GM18870 (cell line): ENCODE measurements around the gene NRXN2.
"Not testable (repeated sequence)": the region's sequence is repeated elsewhere in the genome, so short reads cannot be mapped to it uniquely, and the experiment has no call there.

Experiments
- ATAC-seq: cut with Tn5 transposase; IDR thresholded peaks from one replicate; pipeline ENCODE4 v1.9.1; 2021; ENCODE audit warnings: moderate library complexity; ENCODE audit not compliant: unreplicated experiment

NRXN2 gene

DNA sequence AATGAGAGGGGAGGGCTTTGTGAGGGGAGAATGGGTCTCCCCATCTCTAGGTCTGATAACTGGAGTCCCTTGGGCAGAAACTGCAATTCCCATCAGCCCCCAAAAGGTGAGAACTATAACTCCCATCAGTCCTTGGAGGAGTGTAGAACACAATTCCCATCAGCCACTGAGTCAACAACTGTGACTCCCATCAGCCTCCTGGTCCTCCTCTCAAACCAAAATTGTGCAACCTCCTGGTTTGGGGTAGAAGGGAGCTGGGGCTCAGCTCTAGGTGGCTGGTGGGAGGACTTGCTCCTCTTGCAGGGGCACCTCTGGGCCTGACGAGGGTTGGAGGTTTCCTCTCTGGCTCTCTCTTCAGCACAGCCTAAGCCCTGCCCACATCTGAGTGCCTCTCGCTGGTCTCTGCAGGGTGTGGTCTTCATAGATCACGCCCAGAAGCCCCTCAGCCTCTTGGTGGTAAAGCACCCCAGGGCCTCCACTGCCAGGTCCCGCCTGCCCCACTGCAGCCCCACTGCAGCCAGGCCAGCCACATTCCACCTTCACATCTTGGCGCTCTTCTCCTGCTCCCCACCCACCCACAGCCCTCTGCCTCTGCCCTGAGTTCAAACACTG is 113.5 kb downstream of the NRXN2 start:
- ATAC-seq: no peak

DNA sequence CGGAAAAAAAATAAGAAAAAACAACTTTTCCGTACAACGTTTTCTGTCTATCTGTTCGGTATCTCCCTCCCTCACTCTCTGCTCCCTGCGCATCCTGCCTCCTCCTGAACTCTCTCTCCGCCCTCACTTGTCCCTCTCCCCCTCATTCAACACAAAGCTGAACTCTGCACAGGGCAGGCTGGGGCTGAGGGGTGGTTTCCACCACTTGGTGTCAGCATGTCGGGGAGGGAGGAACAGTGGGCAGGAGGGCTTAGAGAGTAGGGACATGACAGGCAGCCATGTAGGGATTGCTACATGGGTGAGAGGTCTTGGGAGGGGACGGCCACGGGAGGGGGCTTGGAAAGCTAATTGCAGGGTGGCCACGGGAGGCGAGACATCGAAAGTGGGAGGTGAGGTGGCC is 114.4 kb downstream of the NRXN2 start:
- ATAC-seq: no peak

DNA sequence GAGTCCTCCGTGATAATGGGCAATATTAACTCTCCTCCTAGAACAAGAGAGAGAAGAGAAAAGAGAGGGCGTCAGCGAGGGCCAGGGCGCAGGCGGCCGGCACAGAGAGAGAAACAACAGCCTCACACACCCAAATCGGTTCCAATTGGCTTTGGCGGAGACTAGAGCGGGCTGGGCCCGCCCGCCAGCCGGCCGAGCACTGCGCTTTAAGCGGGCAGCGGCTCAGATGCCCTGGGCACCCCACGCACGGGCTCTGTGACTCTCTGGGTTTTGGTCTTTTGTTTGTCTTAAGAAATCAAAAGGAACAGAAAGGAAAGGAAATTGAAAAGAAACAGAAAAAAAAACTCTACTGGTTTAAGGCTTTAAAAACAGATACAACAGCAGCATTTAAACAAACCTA is 115.0 kb downstream of the NRXN2 start:
- ATAC-seq: no peak

DNA sequence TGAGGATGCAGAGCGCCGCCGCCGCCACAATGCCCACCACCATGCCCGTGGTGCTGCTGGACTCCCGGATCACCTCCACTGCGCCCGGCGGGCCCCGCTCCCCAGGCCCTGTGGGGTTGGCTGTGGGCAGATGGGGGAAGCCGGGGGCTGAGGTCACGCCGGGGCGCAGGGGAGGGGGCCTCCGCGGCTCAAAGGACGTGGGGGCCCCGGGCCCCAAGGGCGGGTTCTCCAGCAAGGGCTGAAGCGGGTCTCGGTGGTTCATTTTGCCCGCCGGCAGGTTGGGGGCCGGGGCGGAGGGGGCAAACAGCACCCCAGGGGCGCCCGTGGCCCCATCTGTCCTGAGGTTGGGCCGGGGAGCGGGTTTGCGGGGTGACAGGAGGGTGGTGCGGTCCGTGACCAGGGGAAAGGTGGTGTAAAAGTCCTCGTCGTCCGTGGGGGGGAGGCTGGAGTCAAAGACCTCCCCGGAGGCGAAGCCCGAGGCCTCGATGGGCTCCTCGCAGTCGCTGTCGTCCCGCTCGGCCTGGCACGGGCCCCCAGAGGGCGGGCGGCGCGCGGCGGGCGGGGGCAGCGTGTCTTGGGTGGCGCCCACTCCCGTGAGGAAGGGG is 115.5 kb downstream of the NRXN2 start:
- no peak for ATAC-seq

DNA sequence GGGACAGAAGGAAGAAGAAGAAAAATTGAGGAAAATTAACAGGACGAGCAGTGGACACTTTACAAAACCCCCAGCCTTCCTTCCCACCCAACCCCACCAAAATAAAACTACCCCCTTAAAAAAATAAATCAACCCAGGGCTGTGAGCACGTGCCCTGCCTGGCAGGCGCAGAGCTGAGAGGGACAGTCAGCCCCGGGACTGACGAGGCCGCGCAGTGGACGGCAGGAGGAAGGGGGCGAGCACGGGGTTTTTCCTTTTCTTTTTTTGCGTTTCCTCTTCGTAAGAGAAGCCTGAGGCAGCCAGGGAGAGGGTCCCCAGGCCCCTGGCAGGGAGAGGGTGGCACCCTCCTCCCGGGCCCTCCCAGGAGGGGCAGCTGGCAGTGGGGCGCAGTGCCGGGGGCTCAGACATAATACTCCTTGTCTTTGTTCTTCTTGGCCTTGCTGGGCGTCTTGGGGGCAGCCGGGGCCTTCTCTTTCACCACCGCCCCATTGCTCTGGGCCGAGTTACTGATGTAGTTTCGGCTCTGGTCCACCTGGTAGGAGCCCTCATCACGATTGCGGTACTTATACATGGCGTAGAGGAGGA is 116.1 kb downstream of the NRXN2 start:
- no peak for ATAC-seq

DNA sequence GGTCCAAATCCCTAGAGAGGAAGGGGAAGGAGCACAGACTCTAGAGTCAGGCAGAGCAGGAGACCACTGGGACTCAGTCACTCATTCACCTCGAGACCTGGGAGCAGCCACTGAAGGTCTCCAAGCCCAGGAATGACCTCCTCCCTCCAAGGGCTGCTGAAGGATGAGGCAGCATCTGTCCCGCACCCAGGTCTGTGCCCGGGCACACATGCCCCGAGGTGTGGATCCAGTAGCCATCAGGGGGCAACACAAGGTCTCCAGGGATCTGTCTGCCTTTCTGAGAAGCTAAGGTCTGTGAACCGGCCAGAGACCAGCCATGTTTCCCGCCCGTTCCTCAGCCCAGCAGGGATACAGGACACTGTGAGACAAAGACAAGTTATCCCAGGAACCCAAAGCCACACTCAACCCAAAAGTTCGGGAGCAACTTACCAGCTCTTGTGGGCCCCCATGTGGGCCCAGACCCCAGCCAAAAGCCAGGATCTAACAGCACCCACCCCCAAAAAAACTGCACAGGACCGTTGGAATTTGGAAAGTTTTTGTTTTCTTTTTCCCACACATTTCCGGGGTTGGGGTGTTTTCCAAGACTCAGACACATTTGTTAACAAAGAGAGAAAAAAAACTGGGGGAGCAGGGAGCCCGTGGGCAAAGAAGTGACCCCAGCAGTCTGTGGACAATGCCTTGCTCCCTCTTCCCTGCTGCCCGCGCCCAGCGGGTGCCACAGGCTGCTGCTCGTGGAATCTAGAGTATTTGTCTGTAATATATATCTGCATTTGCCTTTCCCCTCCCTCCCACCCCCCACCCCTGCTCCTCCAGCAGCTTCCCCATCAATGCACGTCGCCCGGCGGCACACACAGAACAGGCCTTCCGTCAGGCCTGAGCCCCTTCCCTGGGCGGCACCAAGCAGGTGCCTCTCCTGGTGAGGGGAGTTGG is 117.1 kb downstream of the NRXN2 start:
- no peak for ATAC-seq

DNA sequence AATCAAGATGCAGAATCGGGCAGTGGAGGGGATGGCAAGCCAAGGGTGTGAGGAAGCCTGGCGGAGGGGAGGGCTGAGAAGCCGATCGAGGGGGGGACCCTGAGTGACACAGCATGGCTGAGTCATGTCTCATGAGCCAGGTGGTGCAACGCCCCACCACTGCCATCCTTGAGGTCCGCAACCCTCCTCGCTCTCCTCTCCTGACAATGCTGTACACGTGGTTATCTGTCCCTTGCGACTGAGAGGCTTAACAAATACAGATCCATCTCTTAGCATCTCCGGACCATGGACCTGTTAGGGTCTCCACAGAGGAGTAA is 117.8 kb downstream of the NRXN2 start:
- no peak for ATAC-seq

DNA sequence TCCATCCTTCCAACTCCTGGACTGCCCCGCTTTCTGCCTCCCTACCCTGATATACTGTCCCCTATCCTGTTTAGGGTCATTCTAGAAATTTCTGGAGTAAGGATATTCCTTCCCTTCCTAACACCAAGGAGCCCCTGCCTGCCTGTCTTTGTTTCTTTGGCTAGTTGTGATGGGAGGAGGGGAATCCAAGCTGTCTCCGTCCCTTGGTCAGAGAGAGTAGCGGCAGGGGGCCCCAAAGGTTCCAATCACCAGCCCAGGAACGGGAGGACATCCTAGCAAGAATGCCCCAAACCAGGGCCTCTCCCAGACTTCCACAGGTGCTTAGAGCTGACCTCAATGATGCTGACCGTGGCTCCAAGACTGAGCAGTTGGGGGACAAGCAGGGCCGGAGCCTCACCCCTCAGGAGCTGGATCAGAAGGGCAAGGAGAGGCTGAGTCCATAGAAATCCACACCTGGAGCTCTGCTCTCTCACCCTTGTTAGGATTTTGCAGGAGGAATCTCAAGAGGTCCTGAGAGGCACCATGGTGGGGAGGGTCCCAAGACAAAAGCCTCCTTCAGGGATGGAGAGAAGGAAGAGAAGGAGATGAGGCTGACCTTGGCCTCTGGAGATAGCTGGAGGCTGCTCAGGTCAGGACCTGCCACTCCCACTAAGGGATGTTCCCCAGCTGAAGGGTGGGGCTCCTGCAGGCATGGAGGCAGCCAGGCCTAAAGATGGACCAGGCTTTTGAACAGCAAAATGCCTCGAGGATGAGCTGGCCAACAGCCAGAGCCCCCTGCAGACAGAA is 118.3 kb downstream of the NRXN2 start:
- no peak for ATAC-seq

DNA sequence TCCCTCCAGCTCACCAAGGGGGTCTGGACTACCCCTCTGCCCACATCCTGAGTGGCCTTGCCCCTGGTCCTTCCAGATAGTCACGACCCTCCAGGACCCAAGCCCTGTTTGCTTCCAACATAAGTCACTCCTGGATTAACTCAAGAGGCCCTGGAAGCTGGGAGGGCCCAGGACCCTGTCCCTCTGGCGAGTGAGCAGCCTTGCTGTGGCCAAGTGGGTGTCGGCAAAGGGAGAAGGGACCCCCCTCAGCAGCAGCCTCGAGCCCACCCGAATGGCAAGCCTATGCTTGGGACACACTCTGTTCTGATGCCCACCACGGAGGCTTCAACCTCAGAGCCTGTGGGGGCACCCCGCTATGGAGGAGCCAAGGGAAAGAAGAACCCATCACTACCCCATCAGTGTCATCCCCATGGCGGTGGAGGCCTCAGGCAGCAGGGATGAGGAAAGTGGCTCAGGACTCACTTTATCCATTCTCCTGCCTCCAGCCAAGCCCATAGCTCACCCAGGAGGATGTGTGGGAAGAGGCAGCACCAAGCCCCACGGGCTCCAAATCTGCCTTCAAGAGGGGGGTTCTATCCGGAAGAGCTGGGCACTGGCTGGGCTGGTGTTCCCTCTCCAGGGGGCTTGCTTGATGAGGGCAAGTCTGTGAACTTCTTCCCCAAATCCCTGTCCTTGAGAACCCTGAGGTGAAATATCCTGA is 119.4 kb downstream of the NRXN2 start:
- no peak for ATAC-seq

DNA sequence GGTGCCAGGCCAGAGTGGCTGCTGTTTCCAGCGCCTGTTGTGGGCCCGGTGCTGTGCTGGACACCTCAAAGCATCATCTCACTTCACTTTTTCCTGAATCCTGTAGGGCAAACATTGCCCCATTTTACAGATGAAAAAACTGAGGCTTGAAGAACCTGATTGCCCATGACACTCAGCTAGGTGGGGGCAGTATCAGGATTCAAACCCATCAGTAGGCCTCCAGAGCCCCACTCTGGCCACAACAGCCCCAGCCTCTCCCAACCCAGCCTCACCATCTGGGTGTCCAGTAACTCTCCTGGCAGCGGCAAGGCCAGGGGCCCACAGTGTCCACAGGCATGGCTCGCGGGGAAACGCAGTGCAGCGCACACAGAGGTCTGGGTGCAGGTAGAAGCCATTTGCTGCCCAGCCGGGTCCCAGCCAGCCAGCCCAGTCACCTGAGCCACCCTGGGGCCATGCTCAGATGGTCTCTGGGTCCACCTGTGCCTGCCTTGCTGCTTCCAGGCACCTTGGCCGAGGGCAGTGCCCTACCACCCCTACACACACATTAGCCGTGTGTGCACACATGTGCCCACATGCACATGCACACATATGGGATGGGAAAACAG is 120.4 kb downstream of the NRXN2 start:
- ATAC-seq: no peak

DNA sequence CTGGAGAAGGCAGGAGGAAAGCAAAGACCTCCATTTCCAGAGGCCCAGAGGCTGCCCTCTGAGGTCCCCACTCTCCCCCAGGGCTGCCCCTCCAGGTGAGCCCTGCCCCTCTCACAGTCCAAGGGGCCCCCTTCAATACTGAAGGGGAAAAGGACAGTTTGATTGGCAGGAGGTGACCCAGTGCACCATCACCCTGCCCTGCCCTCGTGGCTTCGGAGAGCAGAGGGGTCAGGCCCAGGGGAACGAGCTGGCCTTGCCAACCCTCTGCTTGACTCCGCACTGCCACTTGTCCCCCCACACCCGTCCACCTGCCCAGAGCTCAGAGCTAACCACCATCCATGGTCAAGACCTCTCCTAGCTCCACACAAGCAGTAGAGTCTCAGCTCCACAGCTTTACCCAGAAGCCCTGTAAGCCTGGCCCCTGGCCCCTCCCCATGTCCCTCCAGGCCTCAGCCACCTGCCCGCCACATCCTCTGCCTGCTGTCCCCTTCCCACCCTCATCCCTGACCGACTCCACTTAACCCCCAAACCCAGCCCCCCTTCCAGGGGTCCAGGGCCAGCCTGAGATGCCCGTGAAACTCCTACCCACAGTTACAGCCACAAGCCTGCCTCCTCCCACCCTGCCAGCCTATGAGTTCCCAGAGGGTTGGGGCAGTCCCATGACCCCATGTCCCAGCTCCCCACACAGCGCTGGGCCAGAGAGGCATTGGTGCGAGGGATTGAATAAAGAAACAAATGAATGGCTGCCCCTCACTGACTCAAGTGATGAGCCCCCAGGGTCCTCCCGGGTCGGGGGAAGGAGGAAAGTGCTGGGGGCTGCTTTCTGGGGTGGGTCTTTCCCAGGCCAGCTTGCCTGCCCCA is 121.2 kb downstream of the NRXN2 start:
- ATAC-seq: no peak

DNA sequence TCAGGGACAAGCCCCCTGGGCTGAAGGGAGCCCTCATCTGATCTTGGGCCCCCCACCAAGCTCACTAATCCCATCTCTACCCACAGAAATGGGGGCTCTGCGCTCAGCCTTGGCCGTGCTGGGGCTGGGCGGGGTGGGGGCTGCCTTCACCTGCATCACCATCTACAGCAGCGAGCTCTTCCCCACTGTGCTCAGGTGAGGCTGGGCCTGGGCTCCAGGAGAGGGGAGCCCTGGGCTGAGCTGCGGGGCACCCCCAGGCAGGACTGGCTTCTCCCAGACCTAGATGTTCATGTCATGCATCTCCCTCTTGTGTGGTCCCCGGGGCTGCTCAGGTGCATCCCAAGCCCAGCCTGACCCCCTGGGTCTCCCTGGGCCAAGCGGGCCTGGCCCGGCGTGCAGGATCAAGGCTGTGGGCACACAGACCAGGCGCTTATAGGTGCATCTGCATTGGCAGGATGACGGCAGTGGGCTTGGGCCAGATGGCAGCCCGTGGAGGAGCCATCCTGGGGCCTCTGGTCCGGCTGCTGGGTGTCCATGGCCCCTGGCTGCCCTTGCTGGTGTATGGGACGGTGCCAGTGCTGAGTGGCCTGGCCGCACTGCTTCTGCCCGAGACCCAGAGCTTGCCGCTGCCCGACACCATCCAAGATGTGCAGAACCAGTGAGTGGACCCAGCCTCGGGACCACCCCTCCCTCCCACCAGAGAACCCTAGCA is 122.6 kb downstream of the NRXN2 start:
- no peak for ATAC-seq

DNA sequence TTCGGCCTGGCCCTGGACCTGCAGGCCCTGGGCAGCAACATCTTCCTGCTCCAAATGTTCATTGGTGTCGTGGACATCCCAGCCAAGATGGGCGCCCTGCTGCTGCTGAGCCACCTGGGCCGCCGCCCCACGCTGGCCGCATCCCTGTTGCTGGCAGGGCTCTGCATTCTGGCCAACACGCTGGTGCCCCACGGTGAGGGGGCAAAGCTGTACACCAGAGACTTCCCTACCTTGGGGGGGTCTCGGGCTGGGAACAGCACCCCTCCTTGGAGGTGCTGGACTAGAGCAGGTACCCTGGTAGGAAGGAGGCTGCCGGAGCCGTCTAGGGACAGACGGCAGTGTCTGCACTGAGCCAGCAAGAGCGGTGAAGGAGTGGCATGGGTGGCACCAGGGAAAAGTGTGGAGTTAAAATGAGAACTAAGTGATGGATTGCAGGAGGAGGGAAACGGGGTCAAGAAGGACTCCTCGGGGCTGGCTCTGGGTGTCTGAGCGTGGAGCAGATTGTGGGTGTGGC is 123.2 kb downstream of the NRXN2 start:
- ATAC-seq: no peak

DNA sequence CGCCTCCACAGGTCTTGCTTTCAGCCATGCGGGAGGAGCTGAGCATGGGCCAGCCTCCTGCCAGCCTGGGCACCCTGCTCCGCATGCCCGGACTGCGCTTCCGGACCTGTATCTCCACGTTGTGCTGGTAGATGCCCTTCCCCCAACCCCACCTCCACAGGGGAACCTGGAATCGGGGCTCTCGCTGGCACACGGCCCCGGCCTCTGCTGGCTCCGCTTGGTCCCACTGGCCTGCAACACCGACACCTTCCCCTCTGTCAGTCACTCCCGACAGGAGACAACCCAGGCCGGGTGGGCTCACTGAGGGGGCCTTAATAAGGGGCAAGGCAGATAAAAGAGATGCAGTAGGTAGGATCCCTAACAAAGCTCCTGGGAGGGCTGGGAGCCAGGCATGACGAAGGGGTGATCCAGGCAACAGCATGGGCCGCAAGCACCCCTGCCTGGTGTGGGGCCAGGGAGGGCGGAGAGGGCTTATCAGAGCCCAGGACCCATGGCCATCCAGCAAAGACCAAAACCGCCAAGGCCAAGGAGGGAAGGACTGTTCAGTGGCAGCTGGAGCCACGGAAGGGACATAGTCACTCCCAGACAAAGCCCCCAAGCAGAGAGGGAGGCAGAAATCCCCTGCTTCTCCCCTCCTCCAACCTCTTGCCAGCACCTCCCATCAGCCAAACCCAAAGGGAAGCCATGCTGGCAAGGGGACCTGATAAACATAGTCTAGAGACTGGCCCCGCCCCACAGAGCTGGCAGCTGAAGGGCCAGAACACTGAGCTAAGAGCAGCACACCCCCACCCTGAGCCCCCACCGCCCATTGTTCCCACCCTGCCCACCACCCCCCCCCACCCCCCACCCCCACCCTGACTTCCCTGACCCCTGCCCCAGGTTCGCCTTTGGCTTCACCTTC is 124.0 kb downstream of the NRXN2 start:
- ATAC-seq: no peak

DNA sequence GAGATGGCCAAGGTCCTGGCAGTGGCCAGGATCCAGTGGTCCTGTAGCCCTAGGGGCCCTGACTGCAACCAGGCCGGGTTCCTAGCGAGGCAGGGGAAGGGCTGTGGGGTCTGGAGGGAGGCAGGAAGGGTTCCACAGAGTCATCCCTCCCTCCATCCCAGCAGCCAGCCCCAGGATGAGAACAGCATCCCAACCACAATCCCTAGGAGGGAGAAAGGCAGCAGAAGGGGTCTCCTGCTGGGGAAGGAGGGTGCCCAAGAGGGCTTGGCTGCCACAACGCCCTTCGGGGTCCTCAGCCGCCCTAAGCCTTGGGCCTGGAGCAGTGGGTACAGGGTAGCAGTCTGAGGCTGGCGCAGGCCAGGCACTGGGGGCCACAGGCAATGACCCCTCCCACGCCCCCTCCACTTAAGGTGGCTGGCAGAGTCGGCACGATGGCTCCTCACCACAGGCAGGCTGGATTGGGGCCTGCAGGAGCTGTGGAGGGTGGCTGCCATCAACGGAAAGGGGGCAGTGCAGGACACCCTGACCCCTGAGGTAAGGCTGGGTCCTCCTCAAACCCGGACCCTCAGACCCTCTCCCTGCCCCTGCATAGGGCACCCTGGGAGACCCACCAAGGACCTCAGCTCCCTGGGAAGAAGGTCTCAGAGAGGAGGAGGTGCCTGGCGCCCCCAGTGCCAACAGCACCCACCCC is 124.7 kb downstream of the NRXN2 start:
- ATAC-seq: no peak

DNA sequence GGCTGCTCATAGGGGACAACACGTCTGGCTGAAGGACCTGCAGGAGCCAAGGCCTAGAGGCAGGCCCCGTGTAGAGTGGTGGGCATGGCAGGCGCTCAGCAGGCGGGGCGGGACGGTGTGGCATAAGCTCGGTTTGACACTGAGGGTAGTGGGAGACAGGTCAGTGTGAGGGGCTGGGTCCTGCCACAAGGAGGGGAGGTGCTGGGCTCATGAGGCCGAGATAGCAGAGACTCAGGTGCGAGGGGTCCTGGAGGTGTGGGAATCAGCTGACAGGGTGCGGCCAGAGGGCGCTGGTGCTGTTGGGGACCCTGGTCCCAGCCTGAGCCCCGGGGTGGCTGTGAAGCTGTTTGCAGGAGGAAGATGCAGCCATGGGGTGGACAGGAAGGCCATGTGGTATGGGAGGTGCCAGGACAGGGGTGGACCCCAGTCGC is 125.3 kb downstream of the NRXN2 start:
- no peak for ATAC-seq

DNA sequence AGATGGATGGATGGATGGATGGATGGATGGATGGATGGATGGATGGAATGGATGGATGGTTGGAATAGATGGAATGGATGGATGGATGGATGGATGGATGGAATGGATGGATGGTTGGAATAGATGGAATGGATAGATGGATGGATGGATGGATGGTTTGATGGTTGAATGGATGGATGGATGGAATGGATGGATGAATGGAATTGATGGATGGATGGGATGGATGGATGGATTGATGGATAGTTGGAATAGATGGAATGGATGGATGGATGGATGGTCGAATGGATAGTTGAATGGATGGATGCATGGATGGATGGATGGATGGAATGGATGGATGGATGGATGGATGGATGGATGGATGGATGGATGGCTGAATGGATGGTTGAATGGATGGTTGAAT is 127.1 kb downstream of the NRXN2 start:
- not testable (repeated sequence) for ATAC-seq
